ENCODE data around the gene ALDH3B1.

Gene ALDH3B1

DNA sequence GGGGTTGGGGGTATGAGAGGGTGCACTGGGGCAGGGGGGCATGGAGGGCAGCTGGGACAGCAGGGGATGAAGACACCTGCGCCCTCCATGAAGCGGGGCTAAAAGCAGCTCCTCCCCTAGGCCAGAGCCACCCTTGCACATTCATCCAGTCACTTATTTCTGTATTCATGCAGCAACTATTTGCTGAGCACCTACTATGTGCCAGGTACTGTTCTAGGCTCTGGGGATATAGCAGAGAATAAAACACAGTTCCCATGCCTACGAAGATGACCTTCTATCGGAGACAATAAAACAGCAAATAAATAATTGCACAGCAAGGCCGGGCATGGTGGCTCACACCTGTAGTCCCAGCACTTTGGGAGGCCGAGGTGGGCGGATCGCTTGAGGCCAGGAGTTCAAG, 5.3 kb downstream of the ALDH3B1 start:
- TF ChIP-seq ZC3H10 (CRISPR knock-in tag; IDR thresholded peaks at IDR 0.05) (no peak), OSR1 (CRISPR knock-in tag; IDR thresholded peaks at IDR 0.05) (no peak), CSDC2 (CRISPR knock-in tag; IDR thresholded peaks at IDR 0.05) (no peak)
- TF ChIP-seq, protein P1, sequence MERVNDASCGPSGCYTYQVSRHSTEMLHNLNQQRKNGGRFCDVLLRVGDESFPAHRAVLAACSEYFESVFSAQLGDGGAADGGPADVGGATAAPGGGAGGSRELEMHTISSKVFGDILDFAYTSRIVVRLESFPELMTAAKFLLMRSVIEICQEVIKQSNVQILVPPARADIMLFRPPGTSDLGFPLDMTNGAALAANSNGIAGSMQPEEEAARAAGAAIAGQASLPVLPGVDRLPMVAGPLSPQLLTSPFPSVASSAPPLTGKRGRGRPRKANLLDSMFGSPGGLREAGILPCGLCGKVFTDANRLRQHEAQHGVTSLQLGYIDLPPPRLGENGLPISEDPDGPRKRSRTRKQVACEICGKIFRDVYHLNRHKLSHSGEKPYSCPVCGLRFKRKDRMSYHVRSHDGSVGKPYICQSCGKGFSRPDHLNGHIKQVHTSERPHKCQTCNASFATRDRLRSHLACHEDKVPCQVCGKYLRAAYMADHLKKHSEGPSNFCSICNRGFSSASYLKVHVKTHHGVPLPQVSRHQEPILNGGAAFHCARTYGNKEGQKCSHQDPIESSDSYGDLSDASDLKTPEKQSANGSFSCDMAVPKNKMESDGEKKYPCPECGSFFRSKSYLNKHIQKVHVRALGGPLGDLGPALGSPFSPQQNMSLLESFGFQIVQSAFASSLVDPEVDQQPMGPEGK (CRISPR knock-in tag; IDR thresholded peaks at IDR 0.05; ENCODE audit: borderline replicate concordance), result no peak
- ATAC-seq, result no peak

DNA sequence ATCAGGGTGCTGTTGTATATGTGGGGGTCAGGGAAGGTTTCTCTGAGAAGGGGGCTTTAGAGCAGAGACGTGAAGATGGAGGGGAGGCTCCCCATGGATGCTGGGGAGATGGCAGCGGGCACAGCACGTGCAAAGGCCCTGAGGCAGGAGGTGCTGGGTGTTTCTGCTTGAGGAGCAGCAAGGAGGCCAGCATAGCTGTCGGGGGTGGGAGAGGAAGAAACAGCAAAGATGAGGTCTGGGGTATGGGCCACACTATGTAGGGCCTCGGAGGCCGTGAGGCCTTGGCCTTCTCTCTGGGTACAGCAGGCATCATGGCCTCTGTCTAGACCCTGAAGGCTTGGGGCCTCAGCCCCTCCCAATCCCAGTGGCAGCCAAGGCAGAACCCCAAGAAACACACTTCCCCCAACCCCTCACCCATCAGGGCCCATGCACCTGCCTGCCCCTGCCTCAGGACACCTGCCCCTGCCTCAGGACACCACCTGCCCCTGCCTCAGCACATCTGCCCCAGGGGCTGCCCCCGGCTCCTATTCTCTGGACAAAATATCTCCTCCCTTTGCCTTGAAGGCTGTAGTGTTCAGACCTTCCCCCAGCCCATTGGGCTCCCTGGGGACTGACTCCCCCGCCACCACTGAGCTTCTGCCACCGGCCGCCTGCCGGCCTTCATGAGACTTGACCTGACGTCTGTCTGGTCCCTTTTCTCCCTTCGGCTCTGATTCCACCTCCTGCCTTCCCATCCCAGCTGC, 6.2 kb downstream of the ALDH3B1 start:
- TF ChIP-seq RARB (CRISPR knock-in tag; IDR thresholded peaks at IDR 0.05) (no peak), TOX (CRISPR knock-in tag; IDR thresholded peaks at IDR 0.05; ENCODE audit: borderline replicate concordance) (no peak), ZFP30 (CRISPR knock-in tag; IDR thresholded peaks at IDR 0.05) (no peak), OSR1 (CRISPR knock-in tag; IDR thresholded peaks at IDR 0.05) (no peak), GLIS3 (CRISPR knock-in tag; IDR thresholded peaks at IDR 0.05) (no peak), ZNF70 (CRISPR knock-in tag; IDR thresholded peaks at IDR 0.05) (no peak), PPARA (CRISPR knock-in tag; IDR thresholded peaks at IDR 0.05; ENCODE audit: borderline replicate concordance) (no peak), ISL1 (CRISPR knock-in tag; IDR thresholded peaks at IDR 0.05) (no peak)
- TF ChIP-seq, protein P2, sequence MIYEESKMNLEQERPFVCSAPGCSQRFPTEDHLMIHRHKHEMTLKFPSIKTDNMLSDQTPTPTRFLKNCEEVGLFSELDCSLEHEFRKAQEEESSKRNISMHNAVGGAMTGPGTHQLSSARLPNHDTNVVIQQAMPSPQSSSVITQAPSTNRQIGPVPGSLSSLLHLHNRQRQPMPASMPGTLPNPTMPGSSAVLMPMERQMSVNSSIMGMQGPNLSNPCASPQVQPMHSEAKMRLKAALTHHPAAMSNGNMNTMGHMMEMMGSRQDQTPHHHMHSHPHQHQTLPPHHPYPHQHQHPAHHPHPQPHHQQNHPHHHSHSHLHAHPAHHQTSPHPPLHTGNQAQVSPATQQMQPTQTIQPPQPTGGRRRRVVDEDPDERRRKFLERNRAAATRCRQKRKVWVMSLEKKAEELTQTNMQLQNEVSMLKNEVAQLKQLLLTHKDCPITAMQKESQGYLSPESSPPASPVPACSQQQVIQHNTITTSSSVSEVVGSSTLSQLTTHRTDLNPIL (CRISPR knock-in tag; IDR thresholded peaks at IDR 0.05; ENCODE audit: low read depth), result no peak
- TF ChIP-seq, protein P3, sequence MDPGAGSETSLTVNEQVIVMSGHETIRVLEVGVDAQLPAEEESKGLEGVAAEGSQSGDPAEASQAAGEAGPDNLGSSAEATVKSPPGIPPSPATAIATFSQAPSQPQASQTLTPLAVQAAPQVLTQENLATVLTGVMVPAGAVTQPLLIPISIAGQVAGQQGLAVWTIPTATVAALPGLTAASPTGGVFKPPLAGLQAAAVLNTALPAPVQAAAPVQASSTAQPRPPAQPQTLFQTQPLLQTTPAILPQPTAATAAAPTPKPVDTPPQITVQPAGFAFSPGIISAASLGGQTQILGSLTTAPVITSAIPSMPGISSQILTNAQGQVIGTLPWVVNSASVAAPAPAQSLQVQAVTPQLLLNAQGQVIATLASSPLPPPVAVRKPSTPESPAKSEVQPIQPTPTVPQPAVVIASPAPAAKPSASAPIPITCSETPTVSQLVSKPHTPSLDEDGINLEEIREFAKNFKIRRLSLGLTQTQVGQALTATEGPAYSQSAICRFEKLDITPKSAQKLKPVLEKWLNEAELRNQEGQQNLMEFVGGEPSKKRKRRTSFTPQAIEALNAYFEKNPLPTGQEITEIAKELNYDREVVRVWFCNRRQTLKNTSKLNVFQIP (CRISPR knock-in tag; IDR thresholded peaks at IDR 0.05; ENCODE audit: borderline replicate concordance, low read depth), result no peak
- TF ChIP-seq, protein P4, sequence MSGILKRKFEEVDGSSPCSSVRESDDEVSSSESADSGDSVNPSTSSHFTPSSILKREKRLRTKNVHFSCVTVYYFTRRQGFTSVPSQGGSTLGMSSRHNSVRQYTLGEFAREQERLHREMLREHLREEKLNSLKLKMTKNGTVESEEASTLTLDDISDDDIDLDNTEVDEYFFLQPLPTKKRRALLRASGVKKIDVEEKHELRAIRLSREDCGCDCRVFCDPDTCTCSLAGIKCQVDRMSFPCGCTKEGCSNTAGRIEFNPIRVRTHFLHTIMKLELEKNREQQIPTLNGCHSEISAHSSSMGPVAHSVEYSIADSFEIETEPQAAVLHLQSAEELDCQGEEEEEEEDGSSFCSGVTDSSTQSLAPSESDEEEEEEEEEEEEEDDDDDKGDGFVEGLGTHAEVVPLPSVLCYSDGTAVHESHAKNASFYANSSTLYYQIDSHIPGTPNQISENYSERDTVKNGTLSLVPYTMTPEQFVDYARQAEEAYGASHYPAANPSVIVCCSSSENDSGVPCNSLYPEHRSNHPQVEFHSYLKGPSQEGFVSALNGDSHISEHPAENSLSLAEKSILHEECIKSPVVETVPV (CRISPR knock-in tag; IDR thresholded peaks at IDR 0.05), result no peak
- ATAC-seq, result no peak

DNA sequence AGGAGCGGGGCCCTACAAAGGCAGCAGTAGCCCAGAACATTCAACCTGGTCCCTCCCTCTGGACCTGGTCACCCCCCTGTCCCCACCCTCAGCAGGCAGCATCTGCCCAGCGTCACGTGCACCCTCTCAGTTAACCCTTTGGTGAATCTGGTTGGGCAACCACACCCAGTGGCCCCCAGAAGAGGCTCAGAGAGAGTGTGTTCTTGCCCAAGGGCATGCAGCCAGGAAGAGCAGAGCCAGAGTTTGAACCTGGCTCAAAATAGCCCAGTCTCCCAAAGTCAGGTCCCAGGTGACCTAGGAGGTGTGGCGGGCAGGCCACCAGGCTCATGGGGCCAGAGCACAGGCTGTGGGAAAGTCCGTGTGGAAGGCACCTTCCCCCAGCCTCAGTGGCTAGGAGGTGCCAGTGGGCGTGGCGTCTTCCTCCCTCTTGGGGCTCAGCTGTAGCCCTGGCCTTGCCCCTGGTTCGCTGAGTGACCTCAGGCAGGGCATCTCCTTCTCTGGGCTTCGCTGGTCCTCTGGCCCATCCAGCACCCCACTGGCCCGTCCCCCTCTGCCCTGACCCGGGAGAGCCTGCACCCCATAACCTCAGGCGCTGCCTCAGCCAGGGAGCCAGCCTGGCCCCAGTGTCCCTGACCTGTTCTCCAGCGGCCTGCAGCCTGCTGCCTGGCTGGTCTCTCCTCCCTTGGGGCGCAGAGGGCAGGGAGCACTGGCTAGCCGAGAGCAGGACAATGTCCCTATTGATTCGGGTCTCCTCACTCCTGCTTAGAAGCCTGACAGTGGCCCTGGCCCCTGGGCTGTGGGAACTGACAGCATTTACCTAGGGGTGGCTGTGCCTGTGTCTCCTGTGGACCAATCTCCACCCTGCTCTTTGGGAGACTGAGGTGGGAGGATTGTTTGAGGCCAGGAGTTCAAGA, 7.0 kb downstream of the ALDH3B1 start:
- no peak for ATAC-seq
- TF ChIP-seq BACH2 (CRISPR knock-in tag; IDR thresholded peaks at IDR 0.05; ENCODE audit: borderline replicate concordance) (no peak), RARB (CRISPR knock-in tag; IDR thresholded peaks at IDR 0.05) (no peak), PPARA (CRISPR knock-in tag; IDR thresholded peaks at IDR 0.05; ENCODE audit: borderline replicate concordance) (no peak), ZNF8 (CRISPR knock-in tag; IDR thresholded peaks at IDR 0.05) (no peak), SNAI2 (CRISPR knock-in tag; IDR thresholded peaks at IDR 0.05) (no peak), ARNTL (CRISPR knock-in tag; IDR thresholded peaks at IDR 0.05; ENCODE audit: borderline replicate concordance, low read depth) (no peak), ISL1 (CRISPR knock-in tag; IDR thresholded peaks at IDR 0.05) (no peak)
- TF ChIP-seq, protein P4 (CRISPR knock-in tag; IDR thresholded peaks at IDR 0.05), result no peak
- TF ChIP-seq, protein P3 (CRISPR knock-in tag; IDR thresholded peaks at IDR 0.05; ENCODE audit: borderline replicate concordance, low read depth), result no peak
